Esophagus (tissue), 2 donors: Measurements from ENCODE around the gene KLF6. TPM values are rescaled to one million over a fixed set of nuclear protein-coding genes. Genes with fewer than 3 reads are reported as not detected.

Source experiments
- H3K27ac ChIP-seq, 2 donors: one replicate each; pipeline ENCODE4 v1.5.1; 2013; ENCODE audit warnings: low read depth in 2 of 2, mild to moderate bottlenecking in 2 of 2, inconsistent platforms in 1 of 2, low read length in 1 of 2, moderate library complexity in 1 of 2
- H3K27me3 ChIP-seq, 2 donors: one replicate each; pipeline ENCODE4 v1.6.1; 2013; ENCODE audit warnings: low read length in 2 of 2, control low read depth in 1 of 2, mild to moderate bottlenecking in 1 of 2; ENCODE audit not compliant: insufficient read depth in 2 of 2, control insufficient read depth in 1 of 2
- H3K36me3 ChIP-seq, 2 donors: one replicate each; pipeline ENCODE4 v1.6.1; 2013; ENCODE audit warnings: low read length in 1 of 2; ENCODE audit not compliant: control insufficient read depth in 2 of 2, insufficient read depth in 2 of 2
- H3K4me1 ChIP-seq, 2 donors: one replicate each; pipeline ENCODE4 v1.6.1; 2013; ENCODE audit warnings: low read length in 1 of 2; ENCODE audit not compliant: control insufficient read depth in 2 of 2, insufficient read depth in 2 of 2
- H3K4me3 ChIP-seq, 2 donors: one replicate each; pipeline ENCODE4 v1.5.1; 2013; ENCODE audit warnings: low read length in 2 of 2, mild to moderate bottlenecking in 2 of 2, low read depth in 1 of 2, moderate library complexity in 1 of 2
- H3K9me3 ChIP-seq, 2 donors: one replicate each; pipeline ENCODE4 v1.6.1; 2013; ENCODE audit warnings: mild to moderate bottlenecking in 2 of 2, low read depth in 1 of 2, low read length in 1 of 2, moderate library complexity in 1 of 2; ENCODE audit not compliant: control insufficient read depth in 2 of 2, insufficient read depth in 1 of 2
- WGBS, 2 donors: extraction: QIAGEN DNeasy Blood & Tissue Kit; methylation state at CpG; one replicate each; pipeline ENCODE4 v1.1.7; 2013; 5-methylcytosine and 5-hydroxymethylcytosine counted together
- polyA plus RNA-seq, 2 donors: library from polyadenylated mRNA; stranded (reverse); fragments of 200-250 nt; gene quantifications; one replicate each; pipeline ENCODE4 v1.2.3, GENCODE V29; 2013
- donor health status: healthy with polysubstance abuse.
- donor health status: Bipolar disorder and iron deficiency.

Gene KLF6
- polyA plus RNA-seq, 2 donors: 41.6 to 44.7 TPM

DNA sequence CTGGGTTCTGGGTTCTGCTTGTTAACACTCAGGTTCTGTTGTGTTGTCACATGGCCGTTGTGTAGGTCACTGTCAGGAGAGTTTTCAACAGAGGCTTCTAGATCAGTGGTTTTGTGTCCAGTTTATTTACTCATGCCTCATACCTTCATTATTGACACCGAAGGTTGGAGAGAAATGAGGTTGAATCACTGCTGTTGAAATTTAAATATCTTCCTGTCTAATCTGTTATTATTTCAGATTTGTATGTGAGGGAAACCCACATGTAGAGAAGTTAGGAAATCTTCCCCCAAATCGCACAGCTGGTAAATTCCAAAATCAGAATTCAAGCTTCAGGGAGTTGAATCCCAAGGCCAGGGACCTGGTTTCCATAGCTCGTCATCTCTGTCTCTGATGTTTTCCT, 28.3 kb upstream of the KLF6 start:
- Histone ChIP-seq H3K27me3 (no peaks in the 10 kb centered on the region), H3K27ac (no peak overlapping the region), H3K36me3 (no peaks in the 10 kb centered on the region), H3K4me1 (peaks cover 4 to 14% of the 10 kb centered on the region in 2 donors), H3K4me3 (no peak overlapping the region), H3K9me3 (no peaks in the 10 kb centered on the region)
- WGBS, 2 donors: 93 to 94% methylated on average over 4 of the region's 4 CpGs

DNA sequence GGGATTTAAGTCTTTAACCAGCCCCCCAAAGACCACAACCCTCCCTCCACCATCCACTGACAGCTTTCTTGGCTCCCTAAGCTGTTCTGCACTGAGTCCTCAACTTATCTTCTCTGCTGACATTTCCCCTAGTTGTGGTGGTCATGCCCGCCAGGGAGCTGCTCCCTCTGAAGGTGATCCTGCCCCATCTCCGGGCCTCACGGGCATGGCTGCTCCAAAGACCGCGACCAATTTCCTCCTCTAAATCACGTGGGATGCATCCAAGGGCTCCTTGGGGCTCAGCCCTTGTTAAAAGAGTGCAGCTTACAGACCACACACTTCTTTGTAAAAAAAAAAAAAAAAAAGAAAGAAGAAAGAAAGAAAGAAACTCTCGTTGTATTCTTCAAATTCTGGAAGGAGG, 27.1 kb upstream of the KLF6 start:
- 68 to 88% methylated on average over 7 of the region's 7 CpGs for WGBS, 2 donors
- Histone ChIP-seq H3K9me3 (no peaks in the 10 kb centered on the region), H3K27me3 (no peaks in the 10 kb centered on the region), H3K36me3 (no peaks in the 10 kb centered on the region), H3K4me1 (peaks cover 8 to 20% of the 10 kb centered on the region in 2 donors), H3K27ac (peak overlapping the region; percentile 52 to 93), H3K4me3 (no peak overlapping the region)

DNA sequence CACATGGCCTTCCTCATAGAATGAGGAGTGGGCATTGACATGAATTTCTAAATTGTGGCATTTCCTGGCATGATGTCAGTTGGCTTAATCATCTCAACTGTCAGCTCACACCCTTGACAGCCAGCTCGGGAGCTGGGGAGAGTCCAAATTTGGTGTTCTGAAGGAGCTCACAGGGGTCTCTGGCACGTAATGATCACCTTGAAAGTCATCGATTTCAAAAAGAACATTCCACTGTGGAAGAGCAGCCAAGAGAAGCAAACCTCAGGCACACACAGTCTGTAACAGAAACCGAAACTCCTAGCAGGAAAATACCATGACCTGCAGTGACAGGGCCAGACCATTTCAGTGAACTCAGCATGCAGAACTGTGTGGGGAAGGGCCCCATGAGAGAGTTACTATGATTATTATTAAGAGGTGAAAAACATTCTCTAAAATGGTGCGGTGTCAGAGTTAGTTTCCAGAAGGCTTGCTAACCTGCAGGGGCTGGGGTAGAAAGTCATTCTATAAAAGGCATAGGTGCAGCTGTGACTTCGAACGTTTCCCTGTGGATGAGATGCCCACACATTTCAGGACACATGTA, 26.4 kb upstream of the KLF6 start:
- Histone ChIP-seq H3K27me3 (no peaks in the 10 kb centered on the region), H3K36me3 (no peaks in the 10 kb centered on the region), H3K9me3 (no peaks in the 10 kb centered on the region), H3K4me1 (peaks cover 8 to 25% of the 10 kb centered on the region in 2 donors), H3K27ac (peak overlapping the region; percentile 90 to 93), H3K4me3 (no peak overlapping the region)
- WGBS, 2 donors: 20 to 24% methylated on average over 7 of the region's 7 CpGs

DNA sequence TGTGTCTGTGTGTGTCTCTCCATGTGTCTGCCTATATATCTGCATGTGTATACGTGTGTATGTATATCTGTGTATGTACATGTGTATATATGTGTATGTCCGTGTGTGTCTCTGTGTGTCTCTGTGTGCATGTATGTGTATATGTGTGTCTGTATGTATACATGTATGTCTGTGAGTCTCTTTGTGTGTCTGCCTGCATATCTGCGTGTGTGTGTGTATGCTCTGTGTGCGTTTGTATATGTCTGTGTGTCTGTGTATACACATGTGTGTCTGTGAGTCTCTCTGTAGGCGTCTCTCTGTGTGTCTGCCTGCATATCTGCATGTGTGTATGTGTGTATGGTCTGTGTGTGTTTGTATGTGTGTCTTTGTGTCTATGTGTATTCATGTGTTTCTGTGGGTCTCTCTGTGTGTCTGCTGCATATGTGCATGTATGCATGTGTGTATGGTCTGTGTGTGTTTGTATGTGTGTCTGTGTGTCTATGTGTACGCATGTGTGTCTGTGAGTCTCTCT, 23.7 kb upstream of the KLF6 start:
- Histone ChIP-seq H3K27ac (peak overlapping the region in 1 of 2 donors; percentile 38), H3K36me3 (no peaks in the 10 kb centered on the region), H3K27me3 (no peaks in the 10 kb centered on the region), H3K9me3 (no peaks in the 10 kb centered on the region), H3K4me3 (no peak overlapping the region), H3K4me1 (peaks cover 8 to 28% of the 10 kb centered on the region in 2 donors)
- 91 to 92% methylated on average over 6 of the region's 6 CpGs for WGBS, 2 donors

DNA sequence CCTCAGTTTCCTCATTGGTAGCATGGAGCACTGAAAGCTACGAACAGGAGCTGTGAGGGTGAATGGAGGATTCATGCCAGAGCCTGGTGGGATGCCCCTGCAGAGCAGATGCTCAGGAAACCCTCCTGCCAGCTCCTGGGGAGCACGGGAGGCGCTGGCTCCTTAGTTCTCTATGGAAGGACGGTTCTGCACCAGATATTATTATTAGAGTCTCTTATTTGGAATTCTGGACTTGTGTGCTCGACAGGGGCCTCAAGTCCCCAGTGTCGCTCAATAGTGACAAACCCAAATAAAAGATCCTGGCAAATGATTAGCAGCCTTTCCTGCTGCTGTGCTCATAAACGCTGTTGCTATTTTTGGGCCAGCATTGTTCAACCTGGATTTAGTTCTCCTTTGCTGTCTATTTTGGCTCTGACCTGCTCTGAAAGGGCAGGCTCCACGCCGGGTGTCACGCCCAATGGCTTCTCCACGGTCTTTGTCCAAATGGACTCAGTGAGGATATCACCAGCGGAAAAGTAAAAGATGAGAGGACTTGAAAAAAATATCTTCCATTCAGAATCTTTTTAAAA, 23.0 kb upstream of the KLF6 start:
- 66 to 69% methylated on average over 12 of the region's 12 CpGs for WGBS, 2 donors
- H3K27me3 ChIP-seq: no peaks in the 10 kb centered on the region
- H3K4me3 ChIP-seq: no peak overlapping the region
- peak overlapping the region; percentile 43 to 58 for H3K27ac ChIP-seq
- no peaks in the 10 kb centered on the region for H3K9me3 ChIP-seq
- peaks cover 8 to 28% of the 10 kb centered on the region in 2 donors for H3K4me1 ChIP-seq
- no peaks in the 10 kb centered on the region for H3K36me3 ChIP-seq

DNA sequence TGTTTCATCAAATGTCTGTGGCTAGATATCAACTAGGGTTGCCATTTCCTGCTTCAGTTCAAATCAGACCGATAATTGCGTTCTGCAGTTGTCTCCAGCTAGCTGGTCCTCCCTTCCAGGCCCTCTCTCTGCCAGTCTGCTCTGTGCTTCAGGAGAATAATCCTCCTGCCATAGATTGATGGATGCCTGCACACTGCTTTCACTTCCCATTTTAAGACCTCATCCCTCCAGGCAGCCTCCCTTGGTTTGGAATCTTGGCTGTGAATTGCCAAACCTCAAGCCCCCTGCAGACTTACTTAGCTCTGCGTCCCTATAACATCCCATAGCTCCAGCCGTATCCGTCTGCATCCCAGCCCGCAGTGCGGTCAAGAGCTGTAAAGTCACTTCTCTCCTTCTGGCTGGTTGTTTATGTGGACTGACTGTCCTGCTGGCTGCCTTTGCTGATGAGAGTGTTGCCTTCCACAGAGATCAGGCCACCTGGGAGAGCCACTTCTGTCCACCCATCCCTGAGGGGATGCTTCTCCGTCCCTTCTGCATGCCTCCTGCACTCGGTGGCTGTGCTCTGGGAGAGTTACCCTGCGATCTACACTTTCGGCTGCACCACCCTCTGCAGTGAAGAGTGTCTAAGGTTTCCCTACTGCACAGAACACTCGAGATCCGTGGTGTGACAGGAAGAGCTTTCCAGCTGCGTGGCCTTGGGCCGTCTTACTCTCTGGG, 22.4 kb upstream of the KLF6 start:
- peaks cover 8 to 28% of the 10 kb centered on the region in 2 donors for H3K4me1 ChIP-seq

DNA sequence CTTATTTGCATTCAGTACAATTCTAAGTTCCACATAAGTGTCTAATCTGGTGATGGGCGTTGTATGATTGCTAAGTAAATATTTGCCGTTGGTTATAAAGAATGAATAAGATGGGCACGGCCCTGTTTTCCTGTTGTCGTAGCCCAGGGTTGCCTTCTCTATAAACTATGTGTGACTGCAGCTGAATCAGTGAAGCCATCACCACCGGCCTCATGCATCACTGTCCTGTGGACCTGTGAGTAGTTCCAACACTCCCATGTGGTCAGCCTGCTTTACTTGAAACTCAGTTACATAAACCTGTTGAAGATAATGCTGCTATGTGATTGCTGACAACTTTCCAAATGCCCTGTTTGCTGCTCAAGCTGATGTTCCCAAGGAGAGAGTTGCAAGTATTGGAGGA, 21.6 kb upstream of the KLF6 start:
- H3K27ac ChIP-seq: peak overlapping the region; percentile 74 to 78
- H3K4me3 ChIP-seq: no peak overlapping the region
- no peaks in the 10 kb centered on the region for H3K27me3 ChIP-seq
- H3K4me1 ChIP-seq: peaks cover 8 to 22% of the 10 kb centered on the region in 2 donors
- WGBS, 2 donors: 33 to 44% methylated on average over 5 of the region's 5 CpGs
- no peaks in the 10 kb centered on the region for H3K36me3 ChIP-seq
- H3K9me3 ChIP-seq: no peaks in the 10 kb centered on the region

More for the DNA sequence above, 22.4 kb upstream of the KLF6 start:
- Histone ChIP-seq H3K27me3 (no peaks in the 10 kb centered on the region), H3K27ac (peak overlapping the region; percentile 74 to 78), H3K36me3 (no peaks in the 10 kb centered on the region), H3K4me3 (no peak overlapping the region), H3K9me3 (no peaks in the 10 kb centered on the region)
- WGBS, 2 donors: 83 to 84% methylated on average over 15 of the region's 15 CpGs

DNA sequence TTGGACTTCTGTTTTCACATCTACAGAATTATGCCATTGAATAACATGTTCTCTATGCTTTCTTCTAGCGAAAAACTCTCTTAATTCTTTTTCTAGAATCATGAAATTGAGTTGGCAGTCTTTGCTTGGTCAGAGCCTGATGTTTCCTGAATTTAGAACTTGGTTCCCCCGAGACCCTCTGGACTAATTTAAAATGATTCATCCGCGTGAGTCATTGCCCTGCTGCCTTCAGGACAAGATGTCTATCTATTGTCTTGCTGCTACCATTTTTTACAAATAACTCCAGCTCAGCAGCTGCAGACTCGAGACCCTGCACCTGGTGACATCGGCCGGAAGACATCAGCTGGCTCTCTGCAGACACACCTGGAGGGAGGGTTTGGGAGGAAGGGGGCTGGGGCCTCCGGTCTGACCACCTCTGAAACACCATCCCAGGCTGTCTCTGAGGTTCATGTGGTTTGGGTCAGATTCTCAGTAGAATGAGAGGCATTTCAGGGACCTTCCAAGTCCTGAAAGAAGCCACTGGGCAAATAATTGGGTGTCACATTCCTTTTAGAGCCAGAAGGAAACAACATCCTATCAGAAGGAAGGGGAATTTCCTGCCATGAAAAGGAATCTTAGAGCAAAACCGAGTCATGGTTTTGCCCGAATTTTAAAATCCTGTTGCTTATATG, 20.9 kb upstream of the KLF6 start:
- H3K4me3 ChIP-seq: no peak overlapping the region
- no peaks in the 10 kb centered on the region for H3K27me3 ChIP-seq
- no peaks in the 10 kb centered on the region for H3K36me3 ChIP-seq
- no peaks in the 10 kb centered on the region for H3K9me3 ChIP-seq
- H3K4me1 ChIP-seq: peaks cover 8 to 22% of the 10 kb centered on the region in 2 donors
- H3K27ac ChIP-seq: peak overlapping the region; percentile 82
- WGBS, 2 donors: 51 to 58% methylated on average over 10 of the region's 10 CpGs

DNA sequence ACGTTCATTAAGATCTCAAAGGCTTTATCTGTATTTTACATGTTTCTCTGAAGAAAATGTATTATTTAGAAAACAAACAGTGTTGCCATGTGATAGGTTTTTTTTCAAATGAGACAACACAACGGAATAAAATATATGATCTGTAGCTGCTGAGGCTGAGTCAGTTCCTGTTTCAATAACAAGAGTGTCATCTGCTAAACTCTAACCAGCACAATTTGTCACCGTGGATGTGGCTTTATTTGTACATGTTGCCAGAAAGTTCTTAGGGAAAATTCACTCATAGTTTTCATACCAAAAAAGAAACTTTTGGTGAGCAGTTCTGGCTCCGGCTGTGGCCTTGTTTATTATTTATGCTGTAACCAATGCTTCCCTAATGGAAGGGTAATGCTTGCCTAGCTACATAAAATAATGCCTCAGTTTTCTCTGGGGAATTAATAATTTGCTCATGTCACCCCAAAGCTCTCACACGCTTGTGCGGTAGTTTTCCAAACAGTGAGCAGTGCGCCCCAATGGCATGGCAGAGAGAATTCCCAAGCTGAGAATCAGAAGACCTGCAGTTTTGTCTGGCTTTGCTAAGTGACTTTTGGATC, 20.3 kb upstream of the KLF6 start:
- Histone ChIP-seq H3K4me1 (peaks cover 8 to 22% of the 10 kb centered on the region in 2 donors), H3K27ac (peak overlapping the region; percentile 82)
- WGBS, 2 donors: 50 to 58% methylated on average over 7 of the region's 7 CpGs

More for the DNA sequence above, 20.3 kb upstream of the KLF6 start:
- no peaks in the 10 kb centered on the region for H3K27me3 ChIP-seq
- H3K36me3 ChIP-seq: no peaks in the 10 kb centered on the region
- H3K4me3 ChIP-seq: no peak overlapping the region
- H3K9me3 ChIP-seq: no peaks in the 10 kb centered on the region
